GM12874 (cell line): ENCODE results near the gene SLC39A9.

Experiments
- CTCF ChIP-seq: IDR thresholded peaks from 2 replicates; pipeline ENCODE4 v1.5.1; 2011; ENCODE audit warnings: low read depth, mild to moderate bottlenecking, control low read depth, low read length, moderate library complexity; ENCODE audit not compliant: insufficient read depth

SLC39A9 gene

GRCh38 chr14:69487771-69488170 lies 89.3 kb downstream of the SLC39A9 start:
- no peak for TF ChIP-seq CTCF

- TF ChIP-seq CTCF, result no peak
Observed at GRCh38 chr14:69489495-69489894, 91.0 kb downstream of the SLC39A9 start.

- TF ChIP-seq CTCF, result no peak
Observed at GRCh38 chr14:69490219-69490918, 91.9 kb downstream of the SLC39A9 start.

GRCh38 chr14:69491193-69491592 lies 92.7 kb downstream of the SLC39A9 start:
- no peak for TF ChIP-seq CTCF

GRCh38 chr14:69493038-69493437 lies 94.5 kb downstream of the SLC39A9 start:
- no peak for TF ChIP-seq CTCF

GRCh38 chr14:69493791-69494190 lies 95.3 kb downstream of the SLC39A9 start:
- TF ChIP-seq CTCF, result no peak

GRCh38 chr14:69495341-69495921 lies 96.9 kb downstream of the SLC39A9 start:
- no peak for TF ChIP-seq CTCF
